ENCODE measurements around the gene HERC3. TPM values are rescaled to one million over a fixed set of nuclear protein-coding genes. Genes with fewer than 3 reads are reported as not detected.

Gene HERC3
- total and polyA plus RNA-seq, 2 donors (not counting 3 experiments of a cell fraction or from before 2014, with no cell fraction given): 6.3 to 21.2 TPM

DNA sequence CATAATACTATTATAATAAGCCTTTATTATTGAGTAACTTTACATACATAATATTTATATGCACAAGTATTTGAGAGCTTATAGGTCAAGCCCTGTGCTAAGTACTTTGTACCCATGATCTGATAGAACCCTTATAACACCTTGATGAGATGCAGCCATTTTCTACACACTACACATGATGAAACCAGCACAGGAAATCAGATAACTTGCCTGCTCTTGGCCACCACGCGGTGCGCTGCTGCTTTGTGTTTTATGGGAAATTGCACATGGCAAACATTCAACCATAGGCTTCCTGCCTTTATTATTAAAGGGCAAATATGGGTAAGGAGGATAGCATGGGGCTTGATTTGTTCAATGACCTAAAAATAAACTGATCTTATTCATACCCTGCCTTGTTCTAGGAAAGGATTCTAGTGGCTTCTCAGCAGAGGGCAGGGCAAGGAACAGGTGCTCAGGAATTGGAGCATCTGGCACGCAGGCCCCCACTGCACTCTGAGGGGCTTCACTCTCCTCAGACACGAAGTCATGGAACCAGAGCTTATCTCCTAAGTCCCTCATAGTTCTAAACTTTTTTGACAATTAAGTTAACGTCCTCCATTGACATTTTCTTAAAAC is 137.0 kb downstream of the HERC3 start:
- H3K79me2 ChIP-seq (ENCODE audit: control insufficient read depth, insufficient read depth, low read length): no peaks in the 10 kb centered on the region
- POLR2A ChIA-PET: no interaction called here
- FAIRE-seq (peak; percentile 74), DNase-seq (ENCODE audit: low read depth, low spot score) (peak; percentile 84)
- H3K4me3 ChIP-seq (replicated peaks in 1 of 3; ENCODE audit: insufficient read depth in 1 of 3, low read depth in 1 of 3, low read length in 3 of 3): no peak overlapping the region
- intact Hi-C loops (cut with micrococcal nuclease): loop anchor here (5.0 kb wide), 1 partner anchor 63 kb away; no protein-coding TSS in a partner anchor
- no peak overlapping the region for H3K9ac ChIP-seq (replicated peaks; ENCODE audit: extremely low read depth, insufficient read depth, low read length)
- H3K36me3 ChIP-seq (ENCODE audit: control insufficient read depth in 2 of 2, extremely low read depth in 1 of 2, insufficient read depth in 2 of 2, low read length in 2 of 2): peaks cover 6% of the 10 kb centered on the region in 2 experiments
- no peak overlapping the region for H3K27ac ChIP-seq (ENCODE audit: insufficient read depth, low read depth, low read length)
- no peaks in the 10 kb centered on the region for H3K27me3 ChIP-seq (ENCODE audit: control insufficient read depth in 2 of 2, insufficient read depth in 2 of 2, low read length in 2 of 2)
- no TSS peak for BruUV-seq (replicated peaks)
- dilution Hi-C loops (cut with MboI; ENCODE audit: extremely low pct_ligation_motif_present, low sequenced_read_pairs): no loop called here
- TF ChIP-seq GATA2 (IDR thresholded peaks at IDR 0.05; ENCODE audit: insufficient read depth, insufficient read length, low read depth, low read length): peak; percentile 51
- TF ChIP-seq FOS (IDR thresholded peaks at IDR 0.05; ENCODE audit: borderline replicate concordance, insufficient read depth, low read length): no peak
- peak; percentile 53 for TF ChIP-seq MAX (IDR thresholded peaks at IDR 0.05; ENCODE audit: insufficient read depth, insufficient read length)
- TF ChIP-seq, protein P1, sequence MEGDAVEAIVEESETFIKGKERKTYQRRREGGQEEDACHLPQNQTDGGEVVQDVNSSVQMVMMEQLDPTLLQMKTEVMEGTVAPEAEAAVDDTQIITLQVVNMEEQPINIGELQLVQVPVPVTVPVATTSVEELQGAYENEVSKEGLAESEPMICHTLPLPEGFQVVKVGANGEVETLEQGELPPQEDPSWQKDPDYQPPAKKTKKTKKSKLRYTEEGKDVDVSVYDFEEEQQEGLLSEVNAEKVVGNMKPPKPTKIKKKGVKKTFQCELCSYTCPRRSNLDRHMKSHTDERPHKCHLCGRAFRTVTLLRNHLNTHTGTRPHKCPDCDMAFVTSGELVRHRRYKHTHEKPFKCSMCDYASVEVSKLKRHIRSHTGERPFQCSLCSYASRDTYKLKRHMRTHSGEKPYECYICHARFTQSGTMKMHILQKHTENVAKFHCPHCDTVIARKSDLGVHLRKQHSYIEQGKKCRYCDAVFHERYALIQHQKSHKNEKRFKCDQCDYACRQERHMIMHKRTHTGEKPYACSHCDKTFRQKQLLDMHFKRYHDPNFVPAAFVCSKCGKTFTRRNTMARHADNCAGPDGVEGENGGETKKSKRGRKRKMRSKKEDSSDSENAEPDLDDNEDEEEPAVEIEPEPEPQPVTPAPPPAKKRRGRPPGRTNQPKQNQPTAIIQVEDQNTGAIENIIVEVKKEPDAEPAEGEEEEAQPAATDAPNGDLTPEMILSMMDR (IDR thresholded peaks at IDR 0.05; ENCODE audit: extremely low read depth in 1 of 2, insufficient read depth in 1 of 2, low read depth in 1 of 2, low read length in 2 of 2): peak in 1 of 2 donors; percentile 26
- no peaks in the 10 kb centered on the region for H3K9me3 ChIP-seq (replicated peaks; ENCODE audit: control insufficient read depth, insufficient read depth, low read length)
- peak overlapping the region; percentile 6 for H3K4me2 ChIP-seq (ENCODE audit: insufficient read depth, low read length)
- H2AFZ ChIP-seq (ENCODE audit: low read depth, low read length): no peak overlapping the region
- H3K9me1 ChIP-seq (replicated peaks; ENCODE audit: control insufficient read depth, extremely low read depth, insufficient read depth, low read length): no peaks in the 10 kb centered on the region
- CTCF ChIA-PET: interaction anchor here (0.9 to 1.3 kb wide), 2 partner anchors 62 to 295 kb away, joined by 5 read pairs; no protein-coding TSS in a partner anchor
- no peaks in the 10 kb centered on the region for H4K20me1 ChIP-seq (replicated peaks; ENCODE audit: control insufficient read depth, extremely low read depth, insufficient read depth, low read length)
- peaks cover 8% of the 10 kb centered on the region for H3K4me1 ChIP-seq (ENCODE audit: control insufficient read depth, extremely low read depth, insufficient read depth, low read length)

Measured in endothelial cell of umbilical vein (primary cell).